Measurements from ENCODE around the gene PPFIA1. TPM values are rescaled to one million over a fixed set of nuclear protein-coding genes. Genes with fewer than 3 reads are reported as not detected.
A peak's percentile ranks its signal among the peaks of the same experiment; 100 is the strongest.

The PPFIA1 gene
- total RNA-seq, 5 donors from 2014 or later (not counting 1 experiment from before 2014, with no cell fraction given): 41.0 to 50.7 (median 49.6) TPM

DNA sequence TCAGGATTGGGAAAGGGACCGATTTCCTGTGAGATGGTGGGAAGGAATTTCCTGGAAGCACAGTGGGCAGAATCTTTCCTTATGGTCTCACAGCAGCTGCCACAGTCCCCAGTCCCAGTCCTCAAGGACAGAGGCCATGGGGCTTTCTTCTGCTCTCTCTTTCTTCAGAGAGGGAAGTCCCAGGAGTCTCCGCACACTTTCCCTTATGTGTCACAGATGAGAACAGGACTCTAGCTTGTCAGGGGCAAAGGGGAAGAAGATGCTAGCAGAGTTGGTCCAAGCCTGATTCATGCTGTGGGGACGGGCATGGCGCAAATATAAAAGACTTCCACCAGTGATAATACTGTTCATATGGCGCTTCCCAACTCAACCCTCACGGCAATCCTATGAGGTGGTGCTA lies 7.5 kb upstream of the PPFIA1 start:
- no peaks in the 10 kb centered on the region for H3K4me1 Mint-ChIP-seq
- ChIA-PET POLR2A (no interaction called here), CTCF (no interaction called here)
- peaks cover 15 to 19% of the 10 kb centered on the region in 2 donors for H3K27me3 Mint-ChIP-seq
- H3K36me3 Mint-ChIP-seq: no peaks in the 10 kb centered on the region
- Histone ChIP-seq H3K4me3 (ENCODE audit: control insufficient read depth in 1 of 2, extremely low read depth in 1 of 2, low read length in 1 of 2) (no peak overlapping the region), H3K4me1 (ENCODE audit: control insufficient read depth in 1 of 2, extremely low read depth in 1 of 2, insufficient read depth in 2 of 2, low read length in 2 of 2) (no peaks in the 10 kb centered on the region), H3K9me3 (no peaks in the 10 kb centered on the region), H3K27me3 (replicated peaks in 1 of 2; ENCODE audit: control insufficient read depth in 2 of 2, extremely low read depth in 1 of 2, insufficient read depth in 2 of 2, low read length in 1 of 2) (peaks cover 6 to 36% of the 10 kb centered on the region in 2 experiments), H3K27ac (ENCODE audit: low read length) (no peak overlapping the region), H3K36me3 (ENCODE audit: control insufficient read depth in 2 of 2, extremely low read depth in 1 of 2, insufficient read depth in 1 of 2, low read length in 1 of 2) (no peaks in the 10 kb centered on the region)
- DNase-seq (no peak), ATAC-seq (replicated peaks in 1 of 4) (no peak)
- H3K9me3 Mint-ChIP-seq: no peaks in the 10 kb centered on the region
- no peak overlapping the region for H3K4me3 Mint-ChIP-seq
- no peak overlapping the region for H3K27ac Mint-ChIP-seq
- WGBS (ENCODE audit: insufficient coverage): 90% methylated on average over 2 of the region's 6 CpGs

DNA sequence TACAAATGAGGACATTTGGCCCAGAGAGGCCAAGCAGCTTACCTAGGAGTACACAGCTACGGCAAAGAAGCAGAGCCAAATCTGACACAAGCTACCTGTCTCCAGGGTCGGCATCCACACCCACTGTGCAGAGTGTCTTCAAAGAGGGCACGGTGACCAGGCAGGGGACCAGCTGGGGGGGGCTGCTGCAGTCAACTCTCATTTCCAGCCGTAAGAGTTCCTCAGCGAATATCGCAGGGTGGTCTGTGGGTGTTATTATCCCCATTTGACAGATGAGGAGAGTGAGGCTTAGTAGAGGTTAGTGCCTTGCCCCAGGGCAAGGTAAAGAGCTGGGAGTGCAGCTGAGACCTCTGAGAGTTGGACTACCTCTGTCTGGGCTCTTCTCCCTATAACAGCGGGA lies 7.1 kb upstream of the PPFIA1 start:
- Histone ChIP-seq H3K36me3 (ENCODE audit: control insufficient read depth in 2 of 2, extremely low read depth in 1 of 2, insufficient read depth in 1 of 2, low read length in 1 of 2) (no peaks in the 10 kb centered on the region), H3K27me3 (replicated peaks in 1 of 2; ENCODE audit: control insufficient read depth in 2 of 2, extremely low read depth in 1 of 2, insufficient read depth in 2 of 2, low read length in 1 of 2) (peaks cover 8 to 38% of the 10 kb centered on the region in 2 experiments), H3K27ac (ENCODE audit: low read length) (no peak overlapping the region), H3K4me1 (ENCODE audit: control insufficient read depth in 1 of 2, extremely low read depth in 1 of 2, insufficient read depth in 2 of 2, low read length in 2 of 2) (no peaks in the 10 kb centered on the region), H3K9me3 (no peaks in the 10 kb centered on the region), H3K4me3 (ENCODE audit: control insufficient read depth in 1 of 2, extremely low read depth in 1 of 2, low read length in 1 of 2) (no peak overlapping the region)
- no peak overlapping the region for H3K27ac Mint-ChIP-seq
- ChIA-PET CTCF (no interaction called here), POLR2A (no interaction called here)
- DNase-seq (no peak), ATAC-seq (replicated peaks in 1 of 4) (no peak)
- WGBS (ENCODE audit: insufficient coverage): 84% methylated on average over 3 of the region's 7 CpGs
- no peaks in the 10 kb centered on the region for H3K4me1 Mint-ChIP-seq
- no peaks in the 10 kb centered on the region for H3K36me3 Mint-ChIP-seq
- H3K27me3 Mint-ChIP-seq: peaks cover 15 to 21% of the 10 kb centered on the region in 2 donors
- no peaks in the 10 kb centered on the region for H3K9me3 Mint-ChIP-seq
- H3K4me3 Mint-ChIP-seq: no peak overlapping the region

DNA sequence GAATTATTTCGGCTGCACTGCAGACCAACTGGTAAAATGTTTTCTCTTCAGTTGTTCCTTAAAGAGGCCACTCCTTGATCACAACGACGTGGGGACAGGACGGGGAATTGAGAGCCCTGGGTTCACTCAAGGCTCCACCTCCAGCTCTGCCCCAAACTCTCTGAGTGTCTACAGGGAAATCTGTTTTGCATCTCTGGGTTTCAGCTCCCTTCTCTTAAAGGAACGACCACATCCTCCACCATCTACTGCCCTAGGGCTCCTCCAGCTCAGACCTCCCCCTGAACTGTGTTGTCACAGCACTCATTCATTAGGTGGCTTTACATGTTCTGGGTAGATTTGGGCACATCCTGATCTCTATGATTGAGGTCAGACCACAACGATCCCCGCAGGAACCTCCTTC lies 5.1 kb upstream of the PPFIA1 start:
- Mint-ChIP-seq H3K9me3 (no peaks in the 10 kb centered on the region), H3K4me1 (peaks cover 5 to 12% (median 6%) of the 10 kb centered on the region in 3 donors), H3K4me3 (no peak overlapping the region), H3K27ac (no peak overlapping the region), H3K36me3 (no peaks in the 10 kb centered on the region), H3K27me3 (peaks cover 15 to 21% of the 10 kb centered on the region in 2 donors)
- Histone ChIP-seq H3K36me3 (ENCODE audit: control insufficient read depth in 2 of 2, extremely low read depth in 1 of 2, insufficient read depth in 1 of 2, low read length in 1 of 2) (no peaks in the 10 kb centered on the region), H3K27ac (ENCODE audit: low read length) (no peak overlapping the region), H3K9me3 (no peaks in the 10 kb centered on the region), H3K4me3 (ENCODE audit: control insufficient read depth in 1 of 2, extremely low read depth in 1 of 2, low read length in 1 of 2) (no peak overlapping the region), H3K27me3 (replicated peaks in 1 of 2; ENCODE audit: control insufficient read depth in 2 of 2, extremely low read depth in 1 of 2, insufficient read depth in 2 of 2, low read length in 1 of 2) (peaks cover 8 to 49% of the 10 kb centered on the region in 2 experiments), H3K4me1 (ENCODE audit: control insufficient read depth in 1 of 2, extremely low read depth in 1 of 2, insufficient read depth in 2 of 2, low read length in 2 of 2) (peaks cover 3 to 11% of the 10 kb centered on the region in 2 experiments)
- WGBS (ENCODE audit: insufficient coverage): 21% methylated on average over 4 of the region's 7 CpGs
- CTCF ChIA-PET: no interaction called here
- DNase-seq (no peak), ATAC-seq (replicated peaks in 1 of 4) (no peak)
- POLR2A ChIA-PET: no interaction called here

DNA sequence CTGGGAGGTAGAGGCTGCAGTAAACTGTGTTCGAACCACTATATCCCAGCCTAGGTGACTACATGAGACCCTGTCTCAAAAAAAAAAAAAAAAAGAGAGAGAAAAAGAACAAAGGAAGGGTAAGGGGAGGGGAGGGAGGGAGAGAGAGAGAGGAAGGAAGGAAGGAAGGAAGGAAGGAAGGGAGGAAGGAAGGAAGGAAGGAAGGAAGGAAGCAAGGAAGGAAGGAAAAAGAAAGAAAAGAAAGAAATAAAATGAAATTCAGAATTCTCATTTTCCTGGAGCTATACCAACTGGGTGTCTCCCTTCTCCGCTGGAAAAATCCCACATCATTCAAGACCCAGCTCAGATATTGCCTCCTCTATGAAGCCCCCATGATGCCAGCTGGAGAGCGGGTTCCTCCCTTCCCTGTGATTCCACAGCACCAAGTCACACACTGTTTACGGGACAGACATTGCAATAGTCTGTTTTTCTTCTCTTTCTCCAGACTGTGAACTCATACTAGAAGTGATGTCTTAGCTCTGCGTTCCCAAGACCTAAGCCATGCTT lies 3.0 kb upstream of the PPFIA1 start:
- Mint-ChIP-seq H3K36me3 (no peaks in the 10 kb centered on the region), H3K27ac (no peak overlapping the region), H3K9me3 (no peaks in the 10 kb centered on the region), H3K4me1 (peaks cover 16 to 22% (median 17%) of the 10 kb centered on the region in 3 donors), H3K27me3 (peaks cover 15 to 21% of the 10 kb centered on the region in 2 donors), H3K4me3 (no peak overlapping the region)
- 100% methylated on average over 2 of the region's 5 CpGs for WGBS (ENCODE audit: insufficient coverage)
- peaks cover 8 to 49% of the 10 kb centered on the region in 2 experiments for H3K27me3 ChIP-seq (replicated peaks in 1 of 2; ENCODE audit: control insufficient read depth in 2 of 2, extremely low read depth in 1 of 2, insufficient read depth in 2 of 2, low read length in 1 of 2)
- peaks cover 10 to 24% of the 10 kb centered on the region in 2 experiments for H3K4me1 ChIP-seq (ENCODE audit: control insufficient read depth in 1 of 2, extremely low read depth in 1 of 2, insufficient read depth in 2 of 2, low read length in 2 of 2)
- ChIA-PET CTCF (interaction anchor here in 1 of 2 donors (0.7 kb wide), 1 partner anchor 81 kb away, joined by 5 read pairs; no protein-coding TSS in a partner anchor), POLR2A (interaction anchor here in 1 of 2 donors (0.5 to 0.7 kb wide), 2 partner anchors 34 to 1925 kb away, joined by 4 to 6 read pairs; no protein-coding TSS in a partner anchor)
- no peak overlapping the region for H3K4me3 ChIP-seq (ENCODE audit: control insufficient read depth in 1 of 2, extremely low read depth in 1 of 2, low read length in 1 of 2)
- no peak for ATAC-seq (replicated peaks in 1 of 4)
- no peak for DNase-seq
- no peaks in the 10 kb centered on the region for H3K36me3 ChIP-seq (ENCODE audit: control insufficient read depth in 2 of 2, extremely low read depth in 1 of 2, insufficient read depth in 1 of 2, low read length in 1 of 2)
- H3K27ac ChIP-seq (ENCODE audit: low read length): no peak overlapping the region
- H3K9me3 ChIP-seq: no peaks in the 10 kb centered on the region

DNA sequence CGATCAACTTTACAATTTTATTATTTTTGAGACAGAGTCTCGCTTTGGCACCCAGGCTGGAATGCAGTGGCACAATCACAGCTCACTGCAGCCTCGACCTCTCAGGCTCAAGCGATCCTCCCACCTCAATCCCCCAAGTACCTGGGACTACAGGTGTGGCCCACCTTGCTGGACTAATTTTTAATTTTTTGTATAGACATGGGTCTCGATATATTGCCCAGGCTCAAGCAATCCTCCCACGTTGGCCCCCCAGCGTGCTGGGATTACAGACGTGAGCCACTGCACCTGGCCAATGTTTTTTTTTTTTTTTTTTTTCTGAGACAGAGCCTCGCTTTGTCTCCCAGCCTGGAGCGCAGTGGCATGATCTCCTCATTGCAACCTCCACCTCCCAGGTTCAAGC lies 2.0 kb upstream of the PPFIA1 start:
- POLR2A ChIA-PET: no interaction called here
- H3K27ac Mint-ChIP-seq: no peak overlapping the region

DNA sequence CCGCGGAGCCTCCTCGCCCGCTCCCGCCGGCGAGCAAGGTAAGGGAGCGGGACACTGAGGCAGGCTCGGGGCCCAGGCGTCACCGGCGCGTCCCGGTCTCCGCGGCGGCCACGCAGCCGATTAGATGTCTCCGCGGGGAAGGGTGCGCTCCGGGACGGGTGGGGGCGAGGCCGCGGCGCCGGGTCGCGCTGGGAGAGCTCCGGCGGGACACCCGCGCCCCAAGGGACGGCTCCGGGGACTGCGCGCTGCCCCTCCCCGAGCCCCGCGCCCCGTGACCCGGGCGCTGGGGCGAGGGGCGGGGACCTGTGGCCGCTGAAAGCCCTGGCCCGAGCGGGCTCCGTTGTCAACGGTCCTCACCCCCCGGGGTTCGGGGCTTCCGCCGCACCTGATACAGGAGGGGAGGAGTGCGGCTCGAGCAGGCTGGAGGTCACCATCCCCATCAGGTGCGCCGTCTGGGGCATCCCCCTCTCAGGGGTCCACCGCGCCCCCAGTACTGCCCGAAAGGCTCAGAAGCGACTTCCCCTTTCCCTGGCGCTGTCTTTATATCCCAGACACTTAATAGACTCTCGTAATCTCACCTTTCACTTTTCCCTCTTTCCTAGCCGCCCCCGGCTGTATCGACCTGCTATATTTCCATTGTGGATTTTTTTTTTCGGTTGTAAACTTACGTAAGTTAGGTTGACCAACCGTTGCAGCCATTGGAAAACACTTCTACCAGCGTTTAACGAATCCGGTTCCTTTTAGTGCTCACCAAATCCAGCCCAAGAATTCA lies 573 bp downstream of the PPFIA1 start:
- peak overlapping the region; percentile 81 to 91 (median 88) for H3K4me3 Mint-ChIP-seq
- H3K27ac Mint-ChIP-seq: peak overlapping the region; percentile 60 to 71
- Histone ChIP-seq H3K4me1 (ENCODE audit: control insufficient read depth in 1 of 2, extremely low read depth in 1 of 2, insufficient read depth in 2 of 2, low read length in 2 of 2) (peaks cover 10 to 24% of the 10 kb centered on the region in 2 experiments), H3K27me3 (replicated peaks in 1 of 2; ENCODE audit: control insufficient read depth in 2 of 2, extremely low read depth in 1 of 2, insufficient read depth in 2 of 2, low read length in 1 of 2) (peaks cover 5 to 26% of the 10 kb centered on the region in 2 experiments), H3K36me3 (ENCODE audit: control insufficient read depth in 2 of 2, extremely low read depth in 1 of 2, insufficient read depth in 1 of 2, low read length in 1 of 2) (peaks cover 0 to 8% of the 10 kb centered on the region in 2 donors), H3K9me3 (no peaks in the 10 kb centered on the region), H3K27ac (ENCODE audit: low read length) (no peak overlapping the region), H3K4me3 (ENCODE audit: control insufficient read depth in 1 of 2, extremely low read depth in 1 of 2, low read length in 1 of 2) (peak overlapping the region; percentile 68 to 91)
- DNase-seq (peak in 32 of 35 experiments; percentile 8 to 68 (median 37)), ATAC-seq (replicated peaks in 1 of 4) (peak; percentile 58 to 63 (median 61))
- no peaks in the 10 kb centered on the region for H3K9me3 Mint-ChIP-seq
- peaks cover 24% of the 10 kb centered on the region for H3K36me3 Mint-ChIP-seq
- CTCF ChIA-PET: no interaction called here
- WGBS (ENCODE audit: insufficient coverage): under 1% methylated on average over 55 of the region's 75 CpGs
- peaks cover 3 to 9% of the 10 kb centered on the region in 2 donors for H3K27me3 Mint-ChIP-seq
- POLR2A ChIA-PET: interaction anchor here in 1 of 2 donors (0.6 kb wide), 1 partner anchor 1660 kb away, joined by 4 read pairs; no protein-coding TSS in a partner anchor
- peaks cover 49 to 52% (median 49%) of the 10 kb centered on the region in 3 donors for H3K4me1 Mint-ChIP-seq

More for the DNA sequence above, 2.0 kb upstream of the PPFIA1 start:
- DNase-seq: no peak
- Histone ChIP-seq H3K27me3 (replicated peaks in 1 of 2; ENCODE audit: control insufficient read depth in 2 of 2, extremely low read depth in 1 of 2, insufficient read depth in 2 of 2, low read length in 1 of 2) (peaks cover 8 to 40% of the 10 kb centered on the region in 2 experiments), H3K4me1 (ENCODE audit: control insufficient read depth in 1 of 2, extremely low read depth in 1 of 2, insufficient read depth in 2 of 2, low read length in 2 of 2) (peaks cover 10 to 24% of the 10 kb centered on the region in 2 experiments), H3K4me3 (ENCODE audit: control insufficient read depth in 1 of 2, extremely low read depth in 1 of 2, low read length in 1 of 2) (no peak overlapping the region), H3K36me3 (ENCODE audit: control insufficient read depth in 2 of 2, extremely low read depth in 1 of 2, insufficient read depth in 1 of 2, low read length in 1 of 2) (no peaks in the 10 kb centered on the region), H3K27ac (ENCODE audit: low read length) (no peak overlapping the region), H3K9me3 (no peaks in the 10 kb centered on the region)
- no peak for ATAC-seq (replicated peaks in 1 of 4)
- H3K9me3 Mint-ChIP-seq: no peaks in the 10 kb centered on the region
- peaks cover 15 to 21% of the 10 kb centered on the region in 2 donors for H3K27me3 Mint-ChIP-seq
- CTCF ChIA-PET: interaction anchor here in 1 of 2 donors (0.6 kb wide), 2 partner anchors 61 to 72 kb away, joined by 3 to 9 read pairs; no protein-coding TSS in a partner anchor
- H3K4me3 Mint-ChIP-seq: peak overlapping the region in 1 of 3 donors; percentile 87
- H3K36me3 Mint-ChIP-seq: peaks cover 4% of the 10 kb centered on the region
- 89% methylated on average over 3 of the region's 10 CpGs for whole genome bisulfite sequencing (ENCODE audit: insufficient coverage)
- H3K4me1 Mint-ChIP-seq: peaks cover 26 to 30% (median 26%) of the 10 kb centered on the region in 3 donors
